Neural progenitor cell (in vitro differentiated cells): ENCODE results near the gene PTPRJ. TPM values are rescaled to one million over a fixed set of nuclear protein-coding genes. Genes with fewer than 3 reads are reported as not detected.

Source experiments
- DNase-seq: peaks from one replicate; pipeline ENCODE4 v3.0.0-alpha.2; 2016; ENCODE audit warnings: low spot score
- H2AFZ ChIP-seq: fragments of 200-600 bp; sonication (generic); replicated peaks from 2 replicates; pipeline ENCODE4 v1.6.1; 2016; ENCODE audit warnings: antibody characterized with exemption
- H3F3A ChIP-seq: fragments of 200-600 bp; sonication (generic); 2 replicates; pipeline ENCODE4 v1.6.1; 2016; ENCODE audit warnings: antibody characterized with exemption, low read depth
- H3K27ac ChIP-seq: fragments of 200-600 bp; sonication (generic); 2 replicates; pipeline ENCODE4 v1.5.1; 2016; ENCODE audit warnings: mild to moderate bottlenecking
- H3K27me3 ChIP-seq: fragments of 200-600 bp; sonication (generic); 2 replicates; pipeline ENCODE4 v1.6.1; 2016; ENCODE audit warnings: mild to moderate bottlenecking, moderate library complexity
- H3K36me3 ChIP-seq: fragments of 200-600 bp; sonication (generic); 2 replicates; pipeline ENCODE4 v1.5.1; 2016
- H3K4me1 ChIP-seq: fragments of 200-600 bp; sonication (generic); 2 replicates; pipeline ENCODE4 v1.6.1; 2016; ENCODE audit warnings: mixed run types
- H3K4me2 ChIP-seq: fragments of 200-600 bp; sonication (generic); 2 replicates; pipeline ENCODE4 v1.6.1; 2016
- H3K4me3 ChIP-seq: fragments of 200-600 bp; sonication (generic); 2 replicates; pipeline ENCODE4 v1.5.1; 2016
- H3K79me2 ChIP-seq: fragments of 200-600 bp; sonication (generic); 2 replicates; pipeline ENCODE4 v1.6.1; 2016; ENCODE audit warnings: low read depth
- H3K9ac ChIP-seq: fragments of 200-600 bp; sonication (generic); 2 replicates; pipeline ENCODE4 v1.6.1; 2016
- H3K9me3 ChIP-seq: fragments of 200-600 bp; sonication (generic); 2 replicates; pipeline ENCODE4 v1.5.1; 2016; ENCODE audit warnings: low read depth
- H4K20me1 ChIP-seq: fragments of 200-600 bp; sonication (generic); 2 replicates; pipeline ENCODE4 v1.6.1; 2016; ENCODE audit warnings: low read depth
- H3K27ac Mint-ChIP-seq: 3 replicates; pipeline ENCODE4 v1.8.0; 2021; ENCODE audit warnings: mixed read lengths
- H3K27me3 Mint-ChIP-seq: 2 replicates; pipeline ENCODE4 v1.8.0; 2022; ENCODE audit warnings: low read depth, mild to moderate bottlenecking, inconsistent platforms, moderate library complexity, mixed read lengths; ENCODE audit not compliant: insufficient read depth
- H3K36me3 Mint-ChIP-seq: 3 replicates; pipeline ENCODE4 v1.8.0; 2021; ENCODE audit warnings: mixed read lengths
- H3K4me1 Mint-ChIP-seq: 3 replicates; pipeline ENCODE4 v1.8.0; 2021; ENCODE audit warnings: mixed read lengths
- H3K4me3 Mint-ChIP-seq: 3 replicates; pipeline ENCODE4 v1.8.0; 2021; ENCODE audit warnings: mild to moderate bottlenecking, moderate library complexity, mixed read lengths
- H3K9me3 Mint-ChIP-seq: 3 replicates; pipeline ENCODE4 v1.8.0; 2020; ENCODE audit warnings: mixed read lengths
- EZH2 ChIP-seq: fragments of 200-600 bp; sonication (generic); IDR thresholded peaks from 2 replicates; pipeline ENCODE4 v1.6.1; 2017; ENCODE audit warnings: antibody characterized with exemption, mild to moderate bottlenecking, moderate library complexity
- EZH2phosphoT487 ChIP-seq: fragments of 200-600 bp; sonication (generic); IDR thresholded peaks from 2 replicates; pipeline ENCODE4 v1.6.1; 2017; ENCODE audit warnings: antibody characterized with exemption
- total RNA-seq: library from RNA; depleted of rRNA; stranded (reverse); fragments of >200 nt; gene quantifications from 2 replicates; pipeline ENCODE4 v1.2.3, GENCODE V29; 2015; ENCODE audit warnings: low replicate concordance
- TF ChIP-seq, protein P1 (sequence below): fragments of 200-600 bp; sonication (generic); IDR thresholded peaks from 2 replicates; pipeline ENCODE4 v1.5.1; 2017; ENCODE audit warnings: antibody characterized with exemption, mild to moderate bottlenecking

The PTPRJ gene
- total RNA-seq, 1 donor from 2014 or later, result 28.0 TPM

DNA sequence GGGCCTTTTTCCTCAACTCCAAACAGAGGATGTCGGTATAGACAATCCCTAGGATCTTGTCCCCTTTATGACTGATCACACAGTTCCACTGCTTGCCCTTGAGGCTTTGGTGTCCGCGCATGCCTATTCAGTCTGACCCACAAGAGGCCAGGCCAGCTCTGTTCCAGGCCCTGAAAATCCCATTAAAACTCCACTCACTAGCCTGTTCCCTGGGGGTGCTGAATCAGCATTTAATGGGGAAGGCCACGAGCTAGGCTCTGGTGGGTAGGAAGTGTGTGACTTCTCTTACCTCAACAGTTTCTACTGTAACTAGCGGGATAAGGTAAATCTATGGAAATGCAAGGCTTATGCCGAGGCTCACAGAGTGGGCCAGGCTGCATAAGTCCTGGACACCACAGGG, 117.7 kb downstream of the PTPRJ start:
- H3K9me3 Mint-ChIP-seq, result no peaks in the 10 kb centered on the region
- Histone ChIP-seq H3F3A (no peaks in the 10 kb centered on the region), H3K79me2 (peaks cover 4% of the 10 kb centered on the region), H3K4me2 (no peak overlapping the region), H3K27me3 (no peaks in the 10 kb centered on the region), H3K4me1 (peaks cover 26% of the 10 kb centered on the region), H3K27ac (no peak overlapping the region), H3K36me3 (no peaks in the 10 kb centered on the region), H3K9me3 (no peaks in the 10 kb centered on the region), H3K4me3 (no peak overlapping the region), H4K20me1 (peaks cover 88% of the 10 kb centered on the region), H3K9ac (no peak overlapping the region), H2AFZ (no peak overlapping the region)
- no peaks in the 10 kb centered on the region for H3K27me3 Mint-ChIP-seq
- no peak overlapping the region for H3K4me3 Mint-ChIP-seq
- TF ChIP-seq EZH2 (no peak), EZH2phosphoT487 (no peak)
- TF ChIP-seq, protein P1, sequence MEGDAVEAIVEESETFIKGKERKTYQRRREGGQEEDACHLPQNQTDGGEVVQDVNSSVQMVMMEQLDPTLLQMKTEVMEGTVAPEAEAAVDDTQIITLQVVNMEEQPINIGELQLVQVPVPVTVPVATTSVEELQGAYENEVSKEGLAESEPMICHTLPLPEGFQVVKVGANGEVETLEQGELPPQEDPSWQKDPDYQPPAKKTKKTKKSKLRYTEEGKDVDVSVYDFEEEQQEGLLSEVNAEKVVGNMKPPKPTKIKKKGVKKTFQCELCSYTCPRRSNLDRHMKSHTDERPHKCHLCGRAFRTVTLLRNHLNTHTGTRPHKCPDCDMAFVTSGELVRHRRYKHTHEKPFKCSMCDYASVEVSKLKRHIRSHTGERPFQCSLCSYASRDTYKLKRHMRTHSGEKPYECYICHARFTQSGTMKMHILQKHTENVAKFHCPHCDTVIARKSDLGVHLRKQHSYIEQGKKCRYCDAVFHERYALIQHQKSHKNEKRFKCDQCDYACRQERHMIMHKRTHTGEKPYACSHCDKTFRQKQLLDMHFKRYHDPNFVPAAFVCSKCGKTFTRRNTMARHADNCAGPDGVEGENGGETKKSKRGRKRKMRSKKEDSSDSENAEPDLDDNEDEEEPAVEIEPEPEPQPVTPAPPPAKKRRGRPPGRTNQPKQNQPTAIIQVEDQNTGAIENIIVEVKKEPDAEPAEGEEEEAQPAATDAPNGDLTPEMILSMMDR, result no peak
- no peaks in the 10 kb centered on the region for H3K36me3 Mint-ChIP-seq
- DNase-seq, result no peak
- H3K4me1 Mint-ChIP-seq, result peaks cover 64% of the 10 kb centered on the region
- H3K27ac Mint-ChIP-seq, result no peak overlapping the region

DNA sequence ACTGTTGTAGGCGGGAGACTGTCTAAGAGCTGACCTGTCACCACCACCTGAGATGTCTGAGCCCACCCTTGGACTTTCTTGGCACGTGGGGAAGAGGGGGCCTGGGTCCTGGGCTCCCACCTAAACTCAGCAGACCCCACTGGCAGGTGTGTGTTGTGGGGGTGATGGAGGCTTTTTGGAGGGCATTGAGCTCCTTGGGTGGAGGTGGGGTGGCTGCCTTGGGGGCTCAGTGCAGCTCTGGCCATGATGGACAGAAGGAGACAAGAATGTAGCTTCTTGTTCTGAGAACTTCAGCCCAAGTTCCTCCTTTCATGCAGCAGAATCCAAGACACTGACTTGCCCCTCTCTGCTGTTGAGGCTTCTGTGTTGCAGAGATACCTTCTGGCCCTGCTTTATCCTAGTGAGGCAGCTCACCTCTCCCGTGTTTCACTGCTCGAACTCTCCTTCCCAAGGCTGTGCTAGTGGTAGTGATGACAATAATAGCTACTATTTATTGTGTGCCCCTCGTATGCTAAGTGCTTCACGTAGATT, 119.6 kb downstream of the PTPRJ start:
- no peak for TF ChIP-seq EZH2
- TF ChIP-seq, protein P1, result no peak
- TF ChIP-seq EZH2phosphoT487, result no peak
- Histone ChIP-seq H3K9me3 (no peaks in the 10 kb centered on the region), H3K36me3 (no peaks in the 10 kb centered on the region), H2AFZ (no peak overlapping the region), H4K20me1 (peaks cover 96% of the 10 kb centered on the region), H3K9ac (no peak overlapping the region), H3K27me3 (no peaks in the 10 kb centered on the region), H3F3A (peaks cover 17% of the 10 kb centered on the region), H3K4me2 (no peak overlapping the region), H3K4me3 (no peak overlapping the region), H3K79me2 (no peaks in the 10 kb centered on the region), H3K27ac (no peak overlapping the region), H3K4me1 (peaks cover 33% of the 10 kb centered on the region)
- Mint-ChIP-seq H3K36me3 (no peaks in the 10 kb centered on the region), H3K27ac (no peak overlapping the region), H3K27me3 (peaks cover 2% of the 10 kb centered on the region), H3K4me1 (peaks cover 59% of the 10 kb centered on the region), H3K9me3 (no peaks in the 10 kb centered on the region), H3K4me3 (no peak overlapping the region)
- no peak for DNase-seq

DNA sequence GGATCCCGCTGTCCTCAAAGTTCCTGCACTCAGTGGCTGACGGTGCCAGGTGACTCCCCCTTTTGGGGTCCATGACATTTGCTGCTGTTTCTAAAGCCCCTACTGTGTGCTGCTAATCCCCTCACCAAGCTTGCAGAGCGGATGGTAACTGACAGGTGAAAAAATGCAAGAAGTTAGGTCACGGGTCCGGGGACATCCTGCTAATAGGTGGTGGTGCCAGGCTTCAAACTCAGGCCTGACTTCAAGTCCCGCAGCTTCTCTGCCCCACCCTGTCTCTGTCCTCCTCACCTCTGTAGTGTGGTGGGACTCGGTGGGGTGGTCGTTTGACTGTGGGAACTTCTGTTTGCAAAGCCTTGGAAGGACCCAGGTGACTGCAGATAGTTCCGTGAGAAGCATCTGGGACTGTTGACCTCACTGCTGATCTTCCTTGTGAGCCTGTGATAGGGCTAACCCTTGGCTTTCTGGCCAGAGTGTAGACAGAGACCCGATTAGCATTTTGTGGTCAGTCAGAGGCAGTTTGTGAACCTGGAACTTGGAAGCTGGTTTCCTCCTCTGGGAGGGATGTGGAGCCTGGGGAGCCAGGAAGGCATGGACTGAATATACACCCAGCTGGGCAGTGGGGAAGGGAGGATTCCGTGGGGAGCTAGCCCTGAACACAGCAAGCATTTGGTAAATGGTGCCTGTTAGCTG, 120.8 kb downstream of the PTPRJ start:
- no peaks in the 10 kb centered on the region for H3K79me2 ChIP-seq
- no peaks in the 10 kb centered on the region for H3K36me3 ChIP-seq
- H2AFZ ChIP-seq, result no peak overlapping the region
- H3K4me1 ChIP-seq, result peaks cover 29% of the 10 kb centered on the region
- H3K4me1 Mint-ChIP-seq, result peaks cover 55% of the 10 kb centered on the region
- H3K9ac ChIP-seq, result no peak overlapping the region
- no peak for DNase-seq
- H3K27ac Mint-ChIP-seq, result peak overlapping the region; percentile 69
- no peaks in the 10 kb centered on the region for H3K36me3 Mint-ChIP-seq
- no peak overlapping the region for H3K27ac ChIP-seq
- no peaks in the 10 kb centered on the region for H3K27me3 ChIP-seq
- H3K4me3 Mint-ChIP-seq, result no peak overlapping the region
- peaks cover 97% of the 10 kb centered on the region for H4K20me1 ChIP-seq
- H3K9me3 ChIP-seq, result no peaks in the 10 kb centered on the region
- peaks cover 2% of the 10 kb centered on the region for H3K27me3 Mint-ChIP-seq
- H3K4me2 ChIP-seq, result no peak overlapping the region
- H3K9me3 Mint-ChIP-seq, result no peaks in the 10 kb centered on the region
- H3F3A ChIP-seq, result peaks cover 17% of the 10 kb centered on the region
- H3K4me3 ChIP-seq, result no peak overlapping the region
- TF ChIP-seq, protein P1, result no peak
- TF ChIP-seq EZH2phosphoT487, result no peak
- no peak for TF ChIP-seq EZH2
